ENCODE data around the gene KCNK15.
"Not testable (repeated sequence)": the region's sequence is repeated elsewhere in the genome, so short reads cannot be mapped to it uniquely, and the experiment has no call there.

Gene KCNK15

GRCh38 chr20:44745598-44746366 lies at the start of gene KCNK15:
Gene KCNK15 (plus strand): TSS chr20:44745865. CDS start chr20:44745911, 46 bp downstream.
- DNase-seq: no peak

GRCh38 chr20:44696315-44696714 lies 49.4 kb upstream of the KCNK15 start:
- DNase-seq: no peak

GRCh38 chr20:44697041-44697440 lies 48.6 kb upstream of the KCNK15 start:
- not testable (repeated sequence) for DNase-seq

GRCh38 chr20:44698351-44698750 lies 47.3 kb upstream of the KCNK15 start:
- no peak for DNase-seq

- DNase-seq: no peak
Measured at GRCh38 chr20:44700306-44700705, 45.4 kb upstream of the KCNK15 start.

- no peak for DNase-seq
Measured at GRCh38 chr20:44701118-44701857, 44.4 kb upstream of the KCNK15 start.

DNA sequence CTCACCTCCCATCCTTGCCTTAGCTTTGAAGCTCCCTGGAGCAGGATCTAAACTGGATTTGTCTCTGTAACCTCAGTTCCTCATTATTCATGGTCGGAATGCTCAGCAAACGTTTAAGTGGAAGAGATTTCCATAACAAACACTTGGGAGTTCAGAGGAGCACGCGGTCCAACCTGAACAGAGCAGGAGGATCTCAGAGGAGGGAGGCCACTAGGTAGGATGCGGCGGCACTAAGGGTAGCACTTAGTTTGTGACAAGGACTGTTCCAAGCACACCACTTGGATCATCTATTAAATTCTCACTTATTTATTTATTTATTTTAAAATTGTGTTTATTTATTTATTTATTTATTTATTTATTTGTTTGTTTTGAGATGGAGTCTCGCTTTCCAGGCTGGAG lies 43.8 kb upstream of the KCNK15 start:
- no peak for DNase-seq

GRCh38 chr20:44702776-44703175 lies 42.9 kb upstream of the KCNK15 start:
- no peak for DNase-seq

DNA sequence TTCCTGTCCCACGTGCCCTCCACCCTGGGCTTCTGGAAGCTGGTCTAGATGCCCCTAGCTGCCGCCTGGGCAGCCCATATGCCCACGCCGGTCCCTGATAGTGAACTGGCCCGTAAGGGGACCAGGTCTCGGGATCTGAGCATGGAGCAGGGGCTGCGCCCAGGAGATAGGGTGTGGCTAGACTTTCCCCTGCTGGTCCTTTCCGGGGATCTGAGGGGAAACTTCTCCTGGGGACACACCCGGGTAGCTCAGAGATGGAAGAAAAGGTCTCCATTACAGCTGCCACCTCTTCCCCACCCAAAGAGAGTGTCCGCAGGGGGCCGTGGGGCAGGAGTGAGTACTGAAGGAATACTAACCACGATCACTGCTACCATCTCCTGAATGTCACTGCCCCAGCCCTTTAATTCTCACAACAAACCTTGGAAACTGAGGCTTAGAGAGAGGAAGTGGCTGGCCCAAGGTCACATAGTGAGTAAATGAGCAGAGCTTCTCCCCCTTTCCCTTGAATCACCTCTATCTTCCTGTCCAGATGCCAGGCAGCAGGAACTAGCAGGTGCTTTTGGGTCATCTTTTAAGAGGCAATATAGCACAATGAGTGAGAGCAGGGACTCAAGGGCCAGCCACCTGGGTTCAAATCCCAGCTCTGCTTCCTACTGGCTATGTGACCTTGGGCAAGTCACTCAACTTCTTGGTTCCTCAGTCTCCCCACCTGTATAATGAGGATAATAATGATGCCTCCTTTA lies 42.3 kb upstream of the KCNK15 start:
- no peak for DNase-seq

DNA sequence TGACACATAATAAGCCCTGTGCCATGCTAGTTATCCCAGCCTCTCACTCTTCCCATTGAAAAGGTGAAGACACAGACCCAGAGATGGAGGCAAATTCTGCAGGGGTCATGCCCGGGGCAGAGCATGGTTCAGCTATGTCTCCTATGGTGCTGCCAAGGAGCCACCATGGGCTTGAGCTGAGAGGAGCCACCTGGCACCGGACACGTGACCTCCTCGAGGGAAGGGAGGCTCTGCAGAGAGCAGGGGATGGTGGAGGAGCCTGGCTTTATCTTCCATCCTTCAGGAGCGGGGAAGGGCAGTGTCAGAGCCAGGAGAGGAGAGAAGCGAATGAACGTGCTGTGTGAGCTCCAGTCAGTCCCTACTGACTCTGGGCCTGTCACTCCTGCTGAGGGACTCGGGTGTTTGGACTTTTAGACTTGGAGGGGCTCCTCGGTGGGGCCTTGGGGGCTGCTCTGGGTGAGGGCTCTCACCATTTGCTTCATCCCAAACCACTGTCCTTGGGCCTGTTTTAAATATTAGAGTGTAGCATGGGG lies 41.6 kb upstream of the KCNK15 start:
- no peak for DNase-seq

- no peak for DNase-seq
Measured at GRCh38 chr20:44704551-44704971, 41.1 kb upstream of the KCNK15 start.

GRCh38 chr20:44705364-44706094 lies 40.1 kb upstream of the KCNK15 start:
- no peak for DNase-seq

DNA sequence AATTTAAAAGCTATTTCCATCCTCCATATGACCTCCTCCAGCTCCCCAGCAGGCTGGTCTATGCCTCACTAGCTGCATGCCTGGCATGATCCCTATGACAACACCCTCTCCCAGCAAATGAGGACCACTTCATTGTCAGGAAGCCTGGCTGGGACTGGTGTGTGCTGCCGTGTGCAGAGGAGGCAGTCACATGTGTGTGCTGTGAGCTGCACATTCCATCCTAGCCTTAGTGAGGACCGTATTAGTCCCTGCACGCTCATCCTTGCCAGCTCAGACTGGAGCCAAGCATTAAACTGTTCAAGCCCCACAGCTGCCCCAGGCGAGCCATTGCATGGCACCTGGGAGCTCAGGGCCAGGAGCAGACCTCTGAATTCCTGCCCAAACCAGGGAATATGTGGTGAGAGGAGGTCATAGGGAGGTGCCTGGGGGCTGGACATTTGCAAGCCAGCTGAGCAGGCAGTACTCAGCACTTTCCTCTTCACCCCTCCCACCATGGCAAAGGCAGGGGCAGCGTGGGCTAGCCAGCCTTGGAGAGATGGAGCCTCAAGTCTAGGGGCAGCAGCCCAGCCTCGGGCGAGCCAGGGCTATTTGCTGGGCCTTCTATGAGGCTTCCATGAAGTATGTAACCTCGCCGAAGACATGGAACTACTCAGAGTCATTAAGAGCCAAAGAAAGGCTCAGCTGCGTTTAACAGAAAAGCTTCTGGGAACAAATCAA lies 39.2 kb upstream of the KCNK15 start:
- no peak for DNase-seq

- no peak for DNase-seq
Measured at GRCh38 chr20:44707018-44707579, 38.6 kb upstream of the KCNK15 start.

- DNase-seq: no peak
Measured at GRCh38 chr20:44709380-44709779, 36.3 kb upstream of the KCNK15 start.

DNA sequence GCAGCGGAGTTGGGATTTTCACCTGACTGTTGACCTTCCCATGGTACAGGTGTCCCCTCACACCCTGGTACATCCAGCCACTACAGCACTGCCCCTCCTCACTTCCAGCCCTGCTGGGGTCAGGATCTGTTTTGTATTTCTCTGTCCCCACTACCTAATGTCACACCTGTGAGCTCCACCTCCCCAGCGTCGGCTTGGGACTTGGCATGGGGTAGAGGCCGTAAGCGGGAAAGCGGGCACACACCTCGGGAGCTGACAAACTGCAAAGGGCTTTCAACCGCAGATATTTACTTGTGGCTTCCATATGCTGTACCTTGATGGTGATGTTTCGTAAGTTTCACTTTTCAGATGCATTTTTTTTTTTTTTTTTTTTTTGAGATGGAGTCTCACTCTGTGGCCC lies 35.9 kb upstream of the KCNK15 start:
- no peak for DNase-seq

DNA sequence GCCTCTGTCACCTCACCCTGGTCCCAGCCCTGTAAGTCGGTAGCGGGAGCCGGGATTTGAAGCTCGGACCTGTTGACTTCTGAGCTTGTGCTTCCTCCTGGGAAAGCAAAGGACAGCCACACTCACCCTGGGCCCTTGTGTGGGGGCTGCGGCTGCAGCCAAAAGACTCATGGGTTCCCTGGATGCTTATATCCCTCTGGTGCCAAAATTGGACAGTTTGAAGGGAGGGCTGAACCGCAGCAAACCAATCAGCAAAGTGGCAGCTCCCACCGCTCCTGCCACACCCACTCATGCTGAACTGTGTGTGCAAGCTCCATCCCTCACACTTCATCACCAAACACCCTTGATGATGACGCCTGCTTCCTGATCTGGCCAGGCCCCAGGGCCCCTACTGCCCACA lies 34.4 kb upstream of the KCNK15 start:
- DNase-seq: no peak

GRCh38 chr20:44714102-44714700 lies 31.5 kb upstream of the KCNK15 start:
- no peak for DNase-seq

DNA sequence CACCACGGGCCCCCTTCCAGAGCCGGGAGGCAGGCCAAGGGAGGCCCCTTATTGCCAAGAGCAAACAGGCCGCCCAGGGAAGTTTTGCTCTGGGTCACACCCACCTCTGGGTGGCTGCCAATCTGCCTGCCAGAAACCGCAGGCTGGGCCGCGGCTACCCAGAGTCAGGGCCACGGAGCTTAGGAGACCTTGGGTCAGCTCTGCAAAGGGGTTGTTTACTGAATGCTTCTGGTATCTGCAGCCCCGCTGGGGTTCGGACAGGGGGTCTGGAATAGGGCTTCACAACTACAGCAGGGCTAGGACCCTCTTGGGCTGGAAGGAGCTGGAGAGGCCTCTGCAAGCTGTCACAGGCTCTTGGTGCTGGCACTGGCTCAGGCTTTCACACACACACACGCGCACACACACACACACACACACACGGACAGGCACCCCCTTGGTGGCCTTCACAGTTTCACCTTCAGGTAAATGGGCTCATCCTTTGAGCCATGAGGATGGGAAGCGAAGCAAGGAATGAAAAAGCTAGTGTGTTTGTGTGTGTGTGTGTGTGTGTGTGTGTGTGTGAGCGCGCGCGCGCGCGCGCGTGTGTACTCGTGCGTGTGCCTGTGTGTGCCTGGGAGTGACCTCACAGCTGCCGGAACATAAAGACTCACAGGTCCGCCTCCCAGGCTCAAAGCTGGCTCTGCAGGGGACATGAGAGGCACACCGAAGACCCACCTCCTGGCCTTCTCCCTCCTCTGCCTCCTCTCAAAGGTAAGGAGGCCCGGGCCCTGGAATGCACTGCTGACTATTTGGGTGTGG lies 30.8 kb upstream of the KCNK15 start, which contains the start of gene CCN5:
TSS of gene CCN5 (plus strand) at position 669 of the 798 bp plus-strand sequence. CDS start at position 691, 22 bp downstream.
- DNase-seq: peak; percentile 64
